Rectal smooth muscle tissue (tissue), 1 donor: ENCODE measurements around the gene UQCRC1.
A peak's percentile ranks its signal among the peaks of the same experiment; 100 is the strongest.

ENCODE experiments used
- H3K27ac ChIP-seq: one replicate; pipeline ENCODE4 v1.7.0; 2013; ENCODE audit warnings: low read depth, low read length, inconsistent platforms
- H3K27me3 ChIP-seq: one replicate; pipeline ENCODE4 v1.7.0; 2013; ENCODE audit warnings: low read length; ENCODE audit not compliant: control insufficient read depth, insufficient read depth
- H3K36me3 ChIP-seq: one replicate; pipeline ENCODE4 v1.7.0; 2013; ENCODE audit warnings: low read length; ENCODE audit not compliant: control insufficient read depth, insufficient read depth
- H3K4me1 ChIP-seq: one replicate; pipeline ENCODE4 v1.7.0; 2013; ENCODE audit warnings: low read length; ENCODE audit not compliant: control insufficient read depth, insufficient read depth
- H3K4me3 ChIP-seq: one replicate; pipeline ENCODE4 v1.7.0; 2013; ENCODE audit warnings: low read length
- H3K9ac ChIP-seq: one replicate; pipeline ENCODE4 v1.7.0; 2013; ENCODE audit warnings: low read length

UQCRC1 gene

GRCh38 chr3:48630407-48630806 lies 21.0 kb upstream of the UQCRC1 start:
- Histone ChIP-seq H3K36me3 (peaks cover 29% of the 10 kb centered on the region), H3K4me1 (no peaks in the 10 kb centered on the region), H3K27me3 (no peaks in the 10 kb centered on the region), H3K4me3 (no peak overlapping the region), H3K9ac (no peak overlapping the region), H3K27ac (no peak overlapping the region)

- Histone ChIP-seq H3K27ac (no peak overlapping the region), H3K4me3 (no peak overlapping the region), H3K4me1 (no peaks in the 10 kb centered on the region), H3K36me3 (peaks cover 29% of the 10 kb centered on the region), H3K27me3 (no peaks in the 10 kb centered on the region), H3K9ac (no peak overlapping the region)
Observed at GRCh38 chr3:48629894-48630293, 20.4 kb upstream of the UQCRC1 start.

- Histone ChIP-seq H3K27me3 (no peaks in the 10 kb centered on the region), H3K9ac (no peak overlapping the region), H3K4me3 (no peak overlapping the region), H3K27ac (no peak overlapping the region), H3K4me1 (no peaks in the 10 kb centered on the region), H3K36me3 (peaks cover 29% of the 10 kb centered on the region)
Observed at GRCh38 chr3:48628277-48629017, 19.0 kb upstream of the UQCRC1 start.

GRCh38 chr3:48625600-48625999 lies 16.2 kb upstream of the UQCRC1 start:
- Histone ChIP-seq H3K9ac (no peak overlapping the region), H3K4me3 (no peak overlapping the region), H3K27ac (no peak overlapping the region), H3K27me3 (no peaks in the 10 kb centered on the region), H3K36me3 (peaks cover 16% of the 10 kb centered on the region), H3K4me1 (no peaks in the 10 kb centered on the region)

- H3K9ac ChIP-seq: no peak overlapping the region
- no peak overlapping the region for H3K27ac ChIP-seq
- H3K4me3 ChIP-seq: no peak overlapping the region
- peaks cover 11% of the 10 kb centered on the region for H3K36me3 ChIP-seq
- H3K27me3 ChIP-seq: no peaks in the 10 kb centered on the region
- no peaks in the 10 kb centered on the region for H3K4me1 ChIP-seq
Observed at GRCh38 chr3:48624767-48625166, 15.3 kb upstream of the UQCRC1 start.

GRCh38 chr3:48623851-48624547 lies 14.6 kb upstream of the UQCRC1 start:
- no peaks in the 10 kb centered on the region for H3K27me3 ChIP-seq
- H3K27ac ChIP-seq: no peak overlapping the region
- H3K36me3 ChIP-seq: peaks cover 10% of the 10 kb centered on the region
- H3K9ac ChIP-seq: no peak overlapping the region
- no peak overlapping the region for H3K4me3 ChIP-seq
- no peaks in the 10 kb centered on the region for H3K4me1 ChIP-seq

- H3K4me3 ChIP-seq: no peak within 1 kb of the TSS
- no peaks in the 10 kb centered on the region for H3K27me3 ChIP-seq
- H3K4me1 ChIP-seq: no peaks in the 10 kb centered on the region
- no peak within 1 kb of the TSS for H3K27ac ChIP-seq
- H3K36me3 ChIP-seq: no peaks in the 10 kb centered on the region
- no peak within 1 kb of the TSS for H3K9ac ChIP-seq
Observed at GRCh38 chr3:48621461-48621869, 12.0 kb upstream of the UQCRC1 start, which contains the start of gene TMEM89. TMEM89 (minus strand) TSS chr3:48621769; CDS start chr3:48621756, 13 bp downstream.

- Histone ChIP-seq H3K27me3 (no peaks in the 10 kb centered on the region), H3K4me1 (no peaks in the 10 kb centered on the region), H3K27ac (no peak overlapping the region), H3K36me3 (no peaks in the 10 kb centered on the region), H3K9ac (no peak overlapping the region), H3K4me3 (peak overlapping the region; percentile 4)
Observed at GRCh38 chr3:48619541-48620524, 10.4 kb upstream of the UQCRC1 start.

- H3K4me3 ChIP-seq: no peak overlapping the region
Observed at GRCh38 chr3:48617559-48617958, 8.1 kb upstream of the UQCRC1 start.

GRCh38 chr3:48614044-48614443 lies 4.6 kb upstream of the UQCRC1 start:
- H3K9ac ChIP-seq: no peak overlapping the region
- no peaks in the 10 kb centered on the region for H3K36me3 ChIP-seq
- no peaks in the 10 kb centered on the region for H3K4me1 ChIP-seq
- no peaks in the 10 kb centered on the region for H3K27me3 ChIP-seq
- H3K4me3 ChIP-seq: no peak overlapping the region
- no peak overlapping the region for H3K27ac ChIP-seq

More at GRCh38 chr3:48617559-48617958, 8.1 kb upstream of the UQCRC1 start:
- H3K9ac ChIP-seq: no peak overlapping the region
- H3K27ac ChIP-seq: no peak overlapping the region
- H3K27me3 ChIP-seq: no peaks in the 10 kb centered on the region
- no peaks in the 10 kb centered on the region for H3K4me1 ChIP-seq
- H3K36me3 ChIP-seq: no peaks in the 10 kb centered on the region

GRCh38 chr3:48612309-48612708 lies 2.9 kb upstream of the UQCRC1 start:
- Histone ChIP-seq H3K27me3 (no peaks in the 10 kb centered on the region), H3K4me3 (no peak overlapping the region), H3K36me3 (no peaks in the 10 kb centered on the region), H3K9ac (no peak overlapping the region), H3K27ac (no peak overlapping the region), H3K4me1 (peaks cover 8% of the 10 kb centered on the region)

- H3K27me3 ChIP-seq: no peaks in the 10 kb centered on the region
- H3K4me1 ChIP-seq: peaks cover 8% of the 10 kb centered on the region
- no peak overlapping the region for H3K4me3 ChIP-seq
- no peak overlapping the region for H3K27ac ChIP-seq
- no peak overlapping the region for H3K9ac ChIP-seq
- peaks cover 33% of the 10 kb centered on the region for H3K36me3 ChIP-seq
Observed at GRCh38 chr3:48607519-48607918, 1.9 kb downstream of the UQCRC1 start.
